OCI-LY1 (cell line): Measurements from ENCODE around the gene TGFBRAP1.

Experiments used
- H2AFZ ChIP-seq: fragments of 200-600 bp; sonication (generic), shearing (Covaris generic); 2 replicates; pipeline ENCODE4 v1.6.0; 2014; ENCODE audit warnings: antibody characterized with exemption, mild to moderate bottlenecking, low read length
- H3F3A ChIP-seq: fragments of 200-600 bp; sonication (generic), shearing (Covaris generic); 2 replicates; pipeline ENCODE4 v1.6.0; 2014; ENCODE audit warnings: mild to moderate bottlenecking, antibody characterized with exemption, low read length, moderate library complexity; ENCODE audit not compliant: insufficient read depth
- H3K27ac ChIP-seq: fragments of 200-600 bp; sonication (generic); 2 replicates; pipeline ENCODE4 v1.5.1; 2014; ENCODE audit warnings: low read length, mixed run types, mild to moderate bottlenecking, low read depth; ENCODE audit not compliant: poor library complexity, severe bottlenecking
- H3K27me3 ChIP-seq: fragments of 200-600 bp; sonication (generic); 2 replicates; pipeline ENCODE4 v1.6.0; 2014; ENCODE audit warnings: antibody characterized with exemption, mild to moderate bottlenecking, low read length, moderate library complexity; ENCODE audit not compliant: insufficient read depth
- H3K36me3 ChIP-seq: fragments of 200-600 bp; sonication (generic); 2 replicates; pipeline ENCODE4 v1.6.1; 2014; ENCODE audit warnings: mild to moderate bottlenecking, antibody characterized with exemption, low read length, moderate library complexity, mixed read lengths; ENCODE audit not compliant: insufficient read depth
- H3K4me1 ChIP-seq: fragments of 200-600 bp; sonication (generic); 2 replicates; pipeline ENCODE4 v1.5.1; 2014; ENCODE audit warnings: mild to moderate bottlenecking, low read length, moderate library complexity; ENCODE audit not compliant: insufficient read depth, severe bottlenecking
- H3K4me2 ChIP-seq: fragments of 200-600 bp; sonication (generic), shearing (Covaris generic); 2 replicates; pipeline ENCODE4 v1.6.1; 2014; ENCODE audit warnings: low read length
- H3K4me3 ChIP-seq: fragments of 200-600 bp; sonication (generic); 2 replicates; pipeline ENCODE4 v1.5.1; 2014; ENCODE audit warnings: low read length, low read depth, mild to moderate bottlenecking, mixed read lengths; ENCODE audit not compliant: poor library complexity, severe bottlenecking
- H3K79me2 ChIP-seq: fragments of 200-600 bp; shearing (Covaris generic); 2 replicates; pipeline ENCODE4 v1.6.1; 2016; ENCODE audit warnings: mixed run types, low read length, mixed read lengths; ENCODE audit not compliant: insufficient read depth
- H3K9ac ChIP-seq: fragments of 200-600 bp; sonication (generic), shearing (Covaris generic); 2 replicates; pipeline ENCODE4 v1.6.1; 2014; ENCODE audit warnings: mild to moderate bottlenecking, low read length, mixed read lengths
- H3K9me2 ChIP-seq: fragments of 200-600 bp; sonication (generic), shearing (Covaris generic); 2 replicates; pipeline ENCODE4 v1.6.1; 2014; ENCODE audit warnings: low read depth, mild to moderate bottlenecking, low read length, mixed read lengths
- H3K9me3 ChIP-seq: fragments of 200-600 bp; shearing (Covaris generic); 2 replicates; pipeline ENCODE4 v1.6.1; 2014; ENCODE audit warnings: low read length, mixed read lengths
- H4K20me1 ChIP-seq: fragments of 200-600 bp; sonication (generic), shearing (Covaris generic); 2 replicates; pipeline ENCODE4 v1.6.0; 2016; ENCODE audit warnings: mild to moderate bottlenecking, low read length; ENCODE audit not compliant: insufficient read depth
- CTCF ChIP-seq: fragments of 200-600 bp; sonication (generic), shearing (Covaris generic); IDR thresholded peaks from 2 replicates; pipeline ENCODE4 v1.5.1; 2017; ENCODE audit warnings: mild to moderate bottlenecking, antibody characterized with exemption, low read length, moderate library complexity, mixed read lengths
- EZH2 ChIP-seq: fragments of 200-600 bp; sonication (generic), shearing (Covaris generic); IDR thresholded peaks from 2 replicates; pipeline ENCODE4 v1.8.0; 2017; ENCODE audit warnings: borderline replicate concordance, mixed run types, mild to moderate bottlenecking, antibody characterized with exemption, low read length, moderate library complexity, mixed read lengths

TGFBRAP1 gene

GRCh38 chr2:105279126-105279525 lies 50.4 kb downstream of the TGFBRAP1 start:
- no peaks in the 10 kb centered on the region for H3F3A ChIP-seq
- H3K4me2 ChIP-seq = no peak overlapping the region
- peaks cover 95% of the 10 kb centered on the region for H3K36me3 ChIP-seq
- H2AFZ ChIP-seq = no peak overlapping the region
- H3K79me2 ChIP-seq = no peaks in the 10 kb centered on the region
- H3K27ac ChIP-seq = no peak overlapping the region
- H3K9me2 ChIP-seq = no peaks in the 10 kb centered on the region
- no peaks in the 10 kb centered on the region for H3K4me1 ChIP-seq
- no peaks in the 10 kb centered on the region for H4K20me1 ChIP-seq
- TF ChIP-seq EZH2 = no peak
- TF ChIP-seq CTCF = no peak
- no peaks in the 10 kb centered on the region for H3K27me3 ChIP-seq
- H3K4me3 ChIP-seq = no peak overlapping the region
- no peaks in the 10 kb centered on the region for H3K9me3 ChIP-seq
- H3K9ac ChIP-seq = no peak overlapping the region

DNA sequence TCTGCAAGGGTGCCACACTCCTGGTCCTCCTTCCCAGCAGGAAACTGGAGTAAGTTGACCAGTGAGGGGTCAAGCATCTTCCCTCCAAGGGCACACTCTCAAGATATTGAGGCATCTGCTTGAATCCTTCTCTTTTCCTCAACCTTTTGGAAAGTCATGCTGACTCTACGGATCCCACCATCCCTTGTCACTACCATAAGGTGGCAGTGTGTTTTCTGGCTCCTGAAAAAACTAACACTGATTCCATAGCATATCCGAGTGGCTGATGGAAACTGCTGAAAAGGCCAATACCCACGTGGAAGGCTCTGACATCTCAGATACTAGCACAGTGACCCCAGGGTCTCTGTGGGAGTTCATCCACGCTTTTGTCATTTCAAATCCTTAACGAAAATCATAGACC lies 50.9 kb downstream of the TGFBRAP1 start:
- Histone ChIP-seq H3F3A (no peaks in the 10 kb centered on the region), H3K36me3 (peaks cover 98% of the 10 kb centered on the region), H3K27me3 (no peaks in the 10 kb centered on the region), H3K9me2 (no peaks in the 10 kb centered on the region), H4K20me1 (no peaks in the 10 kb centered on the region), H3K4me2 (no peak overlapping the region), H3K4me3 (no peak overlapping the region), H3K4me1 (no peaks in the 10 kb centered on the region), H3K27ac (no peak overlapping the region), H2AFZ (no peak overlapping the region), H3K79me2 (no peaks in the 10 kb centered on the region), H3K9me3 (no peaks in the 10 kb centered on the region), H3K9ac (no peak overlapping the region)
- TF ChIP-seq EZH2 (no peak), CTCF (no peak)

- Histone ChIP-seq H3K4me2 (no peak overlapping the region), H3K4me1 (no peaks in the 10 kb centered on the region), H3K79me2 (no peaks in the 10 kb centered on the region), H3K27ac (no peak overlapping the region), H3K4me3 (no peak overlapping the region), H4K20me1 (no peaks in the 10 kb centered on the region), H3K27me3 (no peaks in the 10 kb centered on the region), H3F3A (no peaks in the 10 kb centered on the region), H2AFZ (no peak overlapping the region), H3K36me3 (peaks cover 98% of the 10 kb centered on the region), H3K9me3 (no peaks in the 10 kb centered on the region), H3K9ac (no peak overlapping the region), H3K9me2 (no peaks in the 10 kb centered on the region)
- TF ChIP-seq CTCF (no peak), EZH2 (no peak)
These were observed 55.5 kb downstream of the TGFBRAP1 start for GRCh38 chr2:105274046-105274445.
